HepG2 (cell line): ENCODE results near the gene XRCC5.

Source experiments
- ATAD3A ChIP-seq: sonication (generic); formaldehyde crosslinking; IDR thresholded peaks from 2 replicates; pipeline ENCODE4 v1.4.0; 2020; ENCODE audit warnings: missing genetic modification reagents
- MAFG ChIP-seq: sonication (generic); formaldehyde crosslinking; IDR thresholded peaks from 2 replicates; pipeline ENCODE4 v1.5.1; 2020; ENCODE audit warnings: mild to moderate bottlenecking, missing genetic modification reagents
- MYC ChIP-seq: sonication (generic); formaldehyde crosslinking; IDR thresholded peaks from 2 replicates; pipeline ENCODE4 v1.9.0; 2021; ENCODE audit warnings: missing genetic modification reagents, borderline replicate concordance
- POLR2AphosphoS5 ChIP-seq: IDR thresholded peaks from 2 replicates; pipeline ENCODE4 v1.6.1; 2012; ENCODE audit warnings: low read depth, low read length
- ZMYM4 ChIP-seq: sonication (generic); formaldehyde crosslinking; IDR thresholded peaks from 2 replicates; pipeline ENCODE4 v1.8.1; 2023; ENCODE audit warnings: mild to moderate bottlenecking, missing genetic modification reagents
- ZNF292 ChIP-seq: sonication (generic); formaldehyde crosslinking; IDR thresholded peaks from 2 replicates; pipeline ENCODE4 v1.8.1; 2022; ENCODE audit warnings: mild to moderate bottlenecking, low read depth, missing genetic modification reagents, borderline replicate concordance

GRCh38 chr2:216144857-216145256 is 35.7 kb downstream of the XRCC5 start:
- no peak for TF ChIP-seq ZNF292 (CRISPR knock-in tag)
- TF ChIP-seq ZMYM4 (CRISPR knock-in tag) = no peak
- no peak for TF ChIP-seq ATAD3A (CRISPR knock-in tag)
- TF ChIP-seq MYC (CRISPR knock-in tag) = no peak
- TF ChIP-seq POLR2AphosphoS5 = no peak
- no peak for TF ChIP-seq MAFG (CRISPR knock-in tag)
